Measurements from ENCODE around the gene SLC5A11.

SLC5A11 gene

DNA sequence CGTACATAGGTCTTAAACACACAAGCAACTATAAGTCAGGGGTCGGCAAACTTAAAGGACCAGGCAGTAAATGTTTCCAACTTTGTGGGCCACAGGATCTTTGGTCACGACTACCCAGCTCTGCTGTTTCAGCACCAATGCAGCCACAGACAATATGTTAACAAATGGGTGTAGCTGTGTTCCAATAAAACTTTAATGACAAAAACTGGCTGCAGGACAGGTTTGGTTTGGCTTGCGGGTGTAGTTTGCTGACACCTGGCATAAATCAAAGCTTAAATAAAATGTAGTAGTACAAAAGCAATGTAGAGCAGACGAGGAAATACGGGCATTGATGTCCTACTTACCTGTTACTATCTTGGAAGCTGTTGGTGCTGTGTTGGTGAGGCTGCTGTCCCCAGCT, 84.7 kb downstream of the SLC5A11 start:
- TF ChIP-seq, protein P1, sequence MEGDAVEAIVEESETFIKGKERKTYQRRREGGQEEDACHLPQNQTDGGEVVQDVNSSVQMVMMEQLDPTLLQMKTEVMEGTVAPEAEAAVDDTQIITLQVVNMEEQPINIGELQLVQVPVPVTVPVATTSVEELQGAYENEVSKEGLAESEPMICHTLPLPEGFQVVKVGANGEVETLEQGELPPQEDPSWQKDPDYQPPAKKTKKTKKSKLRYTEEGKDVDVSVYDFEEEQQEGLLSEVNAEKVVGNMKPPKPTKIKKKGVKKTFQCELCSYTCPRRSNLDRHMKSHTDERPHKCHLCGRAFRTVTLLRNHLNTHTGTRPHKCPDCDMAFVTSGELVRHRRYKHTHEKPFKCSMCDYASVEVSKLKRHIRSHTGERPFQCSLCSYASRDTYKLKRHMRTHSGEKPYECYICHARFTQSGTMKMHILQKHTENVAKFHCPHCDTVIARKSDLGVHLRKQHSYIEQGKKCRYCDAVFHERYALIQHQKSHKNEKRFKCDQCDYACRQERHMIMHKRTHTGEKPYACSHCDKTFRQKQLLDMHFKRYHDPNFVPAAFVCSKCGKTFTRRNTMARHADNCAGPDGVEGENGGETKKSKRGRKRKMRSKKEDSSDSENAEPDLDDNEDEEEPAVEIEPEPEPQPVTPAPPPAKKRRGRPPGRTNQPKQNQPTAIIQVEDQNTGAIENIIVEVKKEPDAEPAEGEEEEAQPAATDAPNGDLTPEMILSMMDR (IDR thresholded peaks at IDR 0.05; ENCODE audit: low read depth, low read length) = no peak
- H3K4me3 ChIP-seq (ENCODE audit: low read depth, low read length) = no peak overlapping the region
- H3K9me3 ChIP-seq (ENCODE audit: severe bottlenecking) = no peaks in the 10 kb centered on the region
- no peak for DNase-seq
- H3K36me3 ChIP-seq = peaks cover 36% of the 10 kb centered on the region
- no peak overlapping the region for H3K27ac ChIP-seq
- H3K27me3 ChIP-seq (ENCODE audit: insufficient read depth, low read depth, severe bottlenecking) = no peaks in the 10 kb centered on the region

- H3K27ac ChIP-seq = no peak overlapping the region
- H3K9me3 ChIP-seq (ENCODE audit: severe bottlenecking) = no peaks in the 10 kb centered on the region
- TF ChIP-seq, protein P1 (IDR thresholded peaks at IDR 0.05; ENCODE audit: low read depth, low read length) = no peak
- no peak for DNase-seq
- H3K27me3 ChIP-seq (ENCODE audit: insufficient read depth, low read depth, severe bottlenecking) = no peaks in the 10 kb centered on the region
- H3K36me3 ChIP-seq = peaks cover 39% of the 10 kb centered on the region
- H3K4me3 ChIP-seq (ENCODE audit: low read depth, low read length) = no peak overlapping the region
Observed at GRCh38 chr16:24931091-24931490, 85.3 kb downstream of the SLC5A11 start.

DNA sequence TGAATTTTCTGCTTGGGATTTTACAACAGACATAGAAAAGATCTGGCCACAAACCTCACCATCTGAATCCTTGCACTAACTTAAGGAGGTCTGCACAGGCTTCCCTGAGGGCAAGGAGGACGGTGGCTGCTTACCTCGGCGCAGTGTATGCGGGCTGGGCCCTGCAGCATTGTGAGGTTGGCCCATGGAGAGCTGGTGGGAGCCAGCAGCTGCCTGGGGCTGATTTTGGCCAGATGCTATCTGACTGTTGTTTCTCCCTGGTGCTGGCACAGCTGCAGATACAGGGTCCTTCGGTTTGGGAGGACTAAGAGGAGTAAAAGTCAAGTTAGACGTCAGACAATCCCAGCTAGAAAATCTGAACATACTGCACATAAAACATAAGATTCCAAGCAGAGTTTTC, 89.6 kb downstream of the SLC5A11 start:
- Histone ChIP-seq H3K27me3 (ENCODE audit: insufficient read depth, low read depth, severe bottlenecking) (no peaks in the 10 kb centered on the region), H3K9me3 (ENCODE audit: severe bottlenecking) (no peaks in the 10 kb centered on the region), H3K36me3 (peaks cover 36% of the 10 kb centered on the region), H3K4me3 (ENCODE audit: low read depth, low read length) (no peak overlapping the region), H3K27ac (no peak overlapping the region)
- no peak for DNase-seq
- TF ChIP-seq, protein P1 (IDR thresholded peaks at IDR 0.05; ENCODE audit: low read depth, low read length) = no peak

DNA sequence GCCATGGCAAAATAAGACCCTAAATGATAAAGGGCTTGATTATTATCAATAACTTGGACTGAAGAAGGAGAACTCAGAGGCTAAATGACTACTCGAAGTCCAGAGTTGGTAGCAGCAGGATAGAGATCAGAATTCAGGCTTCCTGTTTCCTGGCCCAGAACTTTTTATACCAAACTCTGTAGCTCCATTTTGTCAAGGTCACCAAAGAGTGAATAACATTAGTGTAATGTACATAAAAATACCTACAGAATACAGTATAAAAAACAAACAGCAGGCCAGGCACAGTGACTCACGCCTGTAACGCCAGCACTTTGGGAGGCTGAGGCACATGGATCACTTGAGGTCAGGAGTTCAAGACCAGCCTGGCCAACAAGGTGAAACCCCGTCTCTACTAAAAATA, 90.4 kb downstream of the SLC5A11 start:
- TF ChIP-seq, protein P1 (IDR thresholded peaks at IDR 0.05; ENCODE audit: low read depth, low read length) = no peak
- H3K27me3 ChIP-seq (ENCODE audit: insufficient read depth, low read depth, severe bottlenecking) = no peaks in the 10 kb centered on the region
- H3K9me3 ChIP-seq (ENCODE audit: severe bottlenecking) = no peaks in the 10 kb centered on the region
- H3K27ac ChIP-seq = no peak overlapping the region
- DNase-seq = no peak
- no peak overlapping the region for H3K4me3 ChIP-seq (ENCODE audit: low read depth, low read length)
- H3K36me3 ChIP-seq = peaks cover 30% of the 10 kb centered on the region

- H3K27me3 ChIP-seq (ENCODE audit: insufficient read depth, low read depth, severe bottlenecking) = no peaks in the 10 kb centered on the region
- no peak overlapping the region for H3K27ac ChIP-seq
- no peak overlapping the region for H3K4me3 ChIP-seq (ENCODE audit: low read depth, low read length)
- peaks cover 27% of the 10 kb centered on the region for H3K36me3 ChIP-seq
- H3K9me3 ChIP-seq (ENCODE audit: severe bottlenecking) = no peaks in the 10 kb centered on the region
- DNase-seq = no peak
- TF ChIP-seq, protein P1 (IDR thresholded peaks at IDR 0.05; ENCODE audit: low read depth, low read length) = no peak
Observed at GRCh38 chr16:24939224-24939623, 93.5 kb downstream of the SLC5A11 start.

- TF ChIP-seq, protein P1 (IDR thresholded peaks at IDR 0.05; ENCODE audit: low read depth, low read length) = no peak
- no peak for DNase-seq
- Histone ChIP-seq H3K9me3 (ENCODE audit: severe bottlenecking) (no peaks in the 10 kb centered on the region), H3K27ac (no peak overlapping the region), H3K4me3 (ENCODE audit: low read depth, low read length) (no peak overlapping the region), H3K27me3 (ENCODE audit: insufficient read depth, low read depth, severe bottlenecking) (no peaks in the 10 kb centered on the region), H3K36me3 (peaks cover 22% of the 10 kb centered on the region)
Observed at GRCh38 chr16:24939738-24940137, 94.0 kb downstream of the SLC5A11 start.

All from WERI-Rb-1 (cell line).